ACHN (cell line): ENCODE data around the gene TNP1.

Experiments used
- DNase-seq: peaks from one replicate; pipeline ENCODE4 v3.0.0-alpha.2; 2015
- in situ Hi-C: cut with HindIII; loops from 2 replicates; pipeline ENCODE4 v1.10.0; 2017; ENCODE audit warnings: low sequenced_read_pairs, low pct_ligation_motif_present, low pct_unique_long_range_greater_than_20kb

TNP1 gene

GRCh38 chr2:216855605-216856004 lies 4.3 kb downstream of the TNP1 start:
- DNase-seq: no peak
- in situ Hi-C loops: no loop called here

- in situ Hi-C loops: no loop called here
- DNase-seq: no peak
Measured at GRCh38 chr2:216855079-216855478, 4.8 kb downstream of the TNP1 start.

GRCh38 chr2:216851486-216852090 lies 8.3 kb downstream of the TNP1 start:
- no peak for DNase-seq
- in situ Hi-C loops: no loop called here

GRCh38 chr2:216850665-216851322 lies 9.1 kb downstream of the TNP1 start:
- in situ Hi-C loops: no loop called here
- DNase-seq: no peak

- in situ Hi-C loops: no loop called here
- no peak for DNase-seq
Measured at GRCh38 chr2:216849987-216850386, 9.9 kb downstream of the TNP1 start.

- DNase-seq: no peak
- in situ Hi-C loops: no loop called here
Measured at GRCh38 chr2:216845426-216845825, 14.4 kb downstream of the TNP1 start.

- no peak for DNase-seq
- in situ Hi-C loops: no loop called here
Measured at GRCh38 chr2:216842636-216843035, 17.2 kb downstream of the TNP1 start.

- in situ Hi-C loops: no loop called here
- DNase-seq: no peak
Measured at GRCh38 chr2:216839688-216840087, 20.2 kb downstream of the TNP1 start.

GRCh38 chr2:216838151-216838550 lies 21.7 kb downstream of the TNP1 start:
- DNase-seq: no peak

GRCh38 chr2:216837740-216838139 lies 22.1 kb downstream of the TNP1 start:
- in situ Hi-C loops: no loop called here
- no peak for DNase-seq

More at GRCh38 chr2:216838151-216838550, 21.7 kb downstream of the TNP1 start:
- in situ Hi-C loops: no loop called here

GRCh38 chr2:216833061-216833460 lies 26.8 kb downstream of the TNP1 start:
- no peak for DNase-seq

GRCh38 chr2:216830346-216830745 lies 29.5 kb downstream of the TNP1 start:
- DNase-seq: no peak
- in situ Hi-C loops: no loop called here

More at GRCh38 chr2:216833061-216833460, 26.8 kb downstream of the TNP1 start:
- in situ Hi-C loops: no loop called here

- no peak for DNase-seq
- in situ Hi-C loops: no loop called here
Measured at GRCh38 chr2:216829533-216829932, 30.3 kb downstream of the TNP1 start.

GRCh38 chr2:216827073-216827720 lies 32.7 kb downstream of the TNP1 start:
- no peak for DNase-seq
- in situ Hi-C loops: no loop called here

GRCh38 chr2:216822470-216822869 lies 37.4 kb downstream of the TNP1 start:
- in situ Hi-C loops: no loop called here
- DNase-seq: no peak

GRCh38 chr2:216820709-216821108 lies 39.2 kb downstream of the TNP1 start:
- no peak for DNase-seq
- in situ Hi-C loops: no loop called here

GRCh38 chr2:216819766-216820165 lies 40.1 kb downstream of the TNP1 start:
- DNase-seq: no peak
- in situ Hi-C loops: no loop called here

GRCh38 chr2:216819055-216819454 lies 40.8 kb downstream of the TNP1 start:
- in situ Hi-C loops: no loop called here
- DNase-seq: no peak

- DNase-seq: no peak
- in situ Hi-C loops: no loop called here
Measured at GRCh38 chr2:216810399-216811160, 49.3 kb downstream of the TNP1 start.
